Measurements from ENCODE around the gene PRSS53. TPM values are rescaled to one million over a fixed set of nuclear protein-coding genes. Genes with fewer than 3 reads are reported as not detected.

The PRSS53 gene
- total RNA-seq, 2 experiments from 2014 or later, result 3.7 to 5.7 TPM

DNA sequence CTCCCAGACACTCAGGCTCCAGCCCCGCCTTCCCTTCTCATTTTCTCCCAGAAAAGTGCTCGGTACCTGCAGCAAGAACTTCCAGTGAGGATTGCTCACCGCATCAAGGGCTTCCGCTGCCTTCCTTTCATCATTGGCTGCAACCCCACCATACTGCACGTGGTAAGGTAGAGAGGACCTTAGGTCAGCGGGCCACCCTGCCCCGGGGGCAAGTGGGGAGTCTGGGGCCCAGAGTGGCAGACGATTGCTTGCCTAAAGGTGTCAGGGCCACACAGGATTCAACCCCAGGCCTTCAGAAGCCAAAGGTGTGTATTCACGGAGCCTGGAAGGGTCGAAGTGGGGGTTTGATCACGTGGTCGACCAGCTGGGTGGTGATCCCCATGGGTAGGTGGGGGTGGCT, 20.9 kb upstream of the PRSS53 start:
- no TSS peak for BruUV-seq (replicated peaks)
- intact Hi-C loops (cut with micrococcal nuclease; ENCODE audit: unreplicated experiment), result loop anchor here (2.0 to 10.0 kb wide), 2 partner anchors 33 to 345 kb away; partner anchors contain the start of gene ARMC5
- CTCF ChIA-PET (ENCODE audit: unreplicated experiment), result no interaction called here
- Histone ChIP-seq H3K9me3 (ENCODE audit: low read length) (no peaks in the 10 kb centered on the region), H3K4me3 (ENCODE audit: low read depth, low read length, poor library complexity, severe bottlenecking) (no peak overlapping the region), H3K79me2 (ENCODE audit: insufficient read depth, low read depth, low read length) (no peaks in the 10 kb centered on the region), H3K36me3 (ENCODE audit: insufficient read depth, low read length) (peaks cover 33% of the 10 kb centered on the region), H3K4me2 (ENCODE audit: low read length) (no peak overlapping the region), H3K4me1 (ENCODE audit: insufficient read depth, low read length, poor library complexity, severe bottlenecking) (peaks cover 18% of the 10 kb centered on the region), H3K9me2 (ENCODE audit: insufficient read depth, low read length) (no peaks in the 10 kb centered on the region), H2AFZ (ENCODE audit: low read length) (no peak overlapping the region), H3K27ac (ENCODE audit: low read depth, low read length, poor library complexity, severe bottlenecking) (no peak overlapping the region), H4K20me1 (ENCODE audit: insufficient read depth, low read length) (no peaks in the 10 kb centered on the region)
- no peak for DNase-seq (ENCODE audit: low spot score)
- TF ChIP-seq, protein P1, sequence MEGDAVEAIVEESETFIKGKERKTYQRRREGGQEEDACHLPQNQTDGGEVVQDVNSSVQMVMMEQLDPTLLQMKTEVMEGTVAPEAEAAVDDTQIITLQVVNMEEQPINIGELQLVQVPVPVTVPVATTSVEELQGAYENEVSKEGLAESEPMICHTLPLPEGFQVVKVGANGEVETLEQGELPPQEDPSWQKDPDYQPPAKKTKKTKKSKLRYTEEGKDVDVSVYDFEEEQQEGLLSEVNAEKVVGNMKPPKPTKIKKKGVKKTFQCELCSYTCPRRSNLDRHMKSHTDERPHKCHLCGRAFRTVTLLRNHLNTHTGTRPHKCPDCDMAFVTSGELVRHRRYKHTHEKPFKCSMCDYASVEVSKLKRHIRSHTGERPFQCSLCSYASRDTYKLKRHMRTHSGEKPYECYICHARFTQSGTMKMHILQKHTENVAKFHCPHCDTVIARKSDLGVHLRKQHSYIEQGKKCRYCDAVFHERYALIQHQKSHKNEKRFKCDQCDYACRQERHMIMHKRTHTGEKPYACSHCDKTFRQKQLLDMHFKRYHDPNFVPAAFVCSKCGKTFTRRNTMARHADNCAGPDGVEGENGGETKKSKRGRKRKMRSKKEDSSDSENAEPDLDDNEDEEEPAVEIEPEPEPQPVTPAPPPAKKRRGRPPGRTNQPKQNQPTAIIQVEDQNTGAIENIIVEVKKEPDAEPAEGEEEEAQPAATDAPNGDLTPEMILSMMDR (conservative IDR thresholded peaks at IDR 0.05; ENCODE audit: low read length), result no peak
- no peak for TF ChIP-seq EZH2phosphoT487 (IDR thresholded peaks at IDR 0.05; ENCODE audit: borderline replicate concordance, low read depth, low read length)
- POLR2A ChIA-PET, result no interaction called here

DNA sequence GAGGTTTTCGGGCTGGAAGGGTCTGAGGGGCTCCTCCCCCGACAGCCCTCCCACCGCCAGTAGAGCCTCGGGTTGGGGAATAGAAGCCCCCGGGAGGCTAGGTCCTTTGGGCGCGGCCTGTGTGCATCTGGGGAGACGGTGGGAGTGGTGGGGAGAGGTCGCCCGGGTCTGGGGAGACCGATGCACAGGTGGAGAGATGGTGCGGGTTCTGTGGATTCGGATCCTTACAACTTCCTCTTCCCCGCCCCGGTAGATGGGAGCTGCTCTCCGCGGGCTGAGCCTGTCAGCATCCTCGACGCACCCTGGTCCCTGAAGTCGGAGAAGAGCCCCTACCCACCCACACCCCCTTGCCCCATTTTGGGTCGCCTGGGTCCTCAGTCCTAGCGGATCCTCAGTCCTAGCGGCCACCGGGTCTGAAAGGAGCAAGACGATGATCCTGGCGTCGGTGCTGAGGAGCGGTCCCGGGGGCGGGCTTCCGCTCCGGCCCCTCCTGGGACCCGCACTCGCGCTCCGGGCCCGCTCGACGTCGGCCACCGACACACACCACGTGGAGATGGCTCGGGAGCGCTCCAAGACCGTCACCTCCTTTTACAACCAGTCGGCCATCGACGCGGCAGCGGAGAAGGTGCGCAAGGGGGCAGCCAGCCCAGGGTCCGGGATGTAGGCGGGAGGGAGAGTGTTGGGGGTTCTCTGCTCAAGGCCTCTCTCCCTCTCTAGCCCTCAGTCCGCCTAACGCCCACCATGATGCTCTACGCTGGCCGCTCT, 20.2 kb upstream of the PRSS53 start:
- no peaks in the 10 kb centered on the region for H3K79me2 ChIP-seq (ENCODE audit: insufficient read depth, low read depth, low read length)
- TSS peak; percentile 56 for BruUV-seq (replicated peaks)
- peaks cover 18% of the 10 kb centered on the region for H3K4me1 ChIP-seq (ENCODE audit: insufficient read depth, low read length, poor library complexity, severe bottlenecking)
- DNase-seq (ENCODE audit: low spot score), result no peak
- H3K36me3 ChIP-seq (ENCODE audit: insufficient read depth, low read length), result peaks cover 33% of the 10 kb centered on the region
- peak overlapping the region; percentile 96 for H3K4me2 ChIP-seq (ENCODE audit: low read length)
- H3K9me2 ChIP-seq (ENCODE audit: insufficient read depth, low read length), result no peaks in the 10 kb centered on the region
- ChIA-PET POLR2A (no interaction called here), CTCF (ENCODE audit: unreplicated experiment) (no interaction called here)
- H4K20me1 ChIP-seq (ENCODE audit: insufficient read depth, low read length), result no peaks in the 10 kb centered on the region
- TF ChIP-seq EZH2phosphoT487 (IDR thresholded peaks at IDR 0.05; ENCODE audit: borderline replicate concordance, low read depth, low read length), result no peak
- TF ChIP-seq, protein P1 (conservative IDR thresholded peaks at IDR 0.05; ENCODE audit: low read length), result no peak
- peak overlapping the region; percentile 87 for H3K4me3 ChIP-seq (ENCODE audit: low read depth, low read length, poor library complexity, severe bottlenecking)
- peak overlapping the region; percentile 93 for H2AFZ ChIP-seq (ENCODE audit: low read length)
- peak overlapping the region; percentile 24 for H3K27ac ChIP-seq (ENCODE audit: low read depth, low read length, poor library complexity, severe bottlenecking)
- no peaks in the 10 kb centered on the region for H3K9me3 ChIP-seq (ENCODE audit: low read length)
- intact Hi-C loops (cut with micrococcal nuclease; ENCODE audit: unreplicated experiment), result loop anchor here (2.0 kb wide), 1 partner anchor 34 kb away; no protein-coding TSS in a partner anchor
